Epidermal melanocyte (primary cell): ENCODE results near the gene GPR146.
"Not testable (repeated sequence)": the region's sequence is repeated elsewhere in the genome, so short reads cannot be mapped to it uniquely, and the experiment has no call there.

Experiments used
- DNase-seq: peaks from one replicate; pipeline ENCODE4 v3.0.0; 2011; ENCODE audit warnings: low spot score; ENCODE audit not compliant: insufficient read length

Gene GPR146

GRCh38 chr7:1024876-1025742 is 19.2 kb upstream of the GPR146 start:
- DNase-seq, result no peak

GRCh38 chr7:1025743-1026581 is 18.4 kb upstream of the GPR146 start:
- no peak for DNase-seq

GRCh38 chr7:1026721-1027161 is 17.6 kb upstream of the GPR146 start:
- DNase-seq, result no peak

DNA sequence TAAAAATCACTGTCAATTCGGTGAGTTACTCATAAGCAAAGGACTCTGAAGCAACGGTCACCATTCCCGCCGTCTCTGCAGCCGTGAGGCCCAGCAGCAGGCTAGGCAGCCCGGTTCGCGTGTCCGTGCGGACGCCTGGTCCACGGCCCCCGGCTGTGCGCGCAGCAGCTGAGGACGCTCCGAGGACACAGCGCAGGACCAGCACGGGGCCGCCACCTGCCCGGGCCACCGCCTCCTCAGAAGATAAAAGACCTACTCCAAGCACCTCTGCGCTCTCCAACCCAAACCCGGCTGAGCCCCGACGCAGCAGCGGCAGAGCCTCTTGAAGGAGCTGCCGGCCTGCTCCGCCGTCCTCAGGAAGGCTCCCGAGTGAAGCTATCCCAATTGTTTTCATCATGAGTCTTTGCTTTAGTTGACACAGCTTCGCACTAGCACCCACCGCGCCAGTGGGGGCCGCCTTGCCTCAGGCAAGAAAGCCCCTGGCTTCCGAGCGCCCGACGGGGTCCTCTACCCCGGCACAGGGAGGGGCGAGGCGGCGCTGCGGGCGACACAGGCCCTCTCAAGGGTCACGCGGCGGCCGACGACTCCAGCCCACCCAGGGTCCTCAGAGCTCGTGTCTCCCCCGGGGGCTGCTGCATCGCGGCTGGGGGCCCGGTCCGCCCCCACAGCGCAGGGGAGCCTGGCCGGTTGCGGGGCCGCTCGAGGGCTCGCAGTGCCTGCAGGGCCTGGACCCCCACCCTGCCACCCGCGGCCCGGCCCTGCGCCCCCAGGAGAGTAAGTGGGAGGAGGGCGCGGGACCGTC is 16.9 kb upstream of the GPR146 start:
- DNase-seq, result no peak

DNA sequence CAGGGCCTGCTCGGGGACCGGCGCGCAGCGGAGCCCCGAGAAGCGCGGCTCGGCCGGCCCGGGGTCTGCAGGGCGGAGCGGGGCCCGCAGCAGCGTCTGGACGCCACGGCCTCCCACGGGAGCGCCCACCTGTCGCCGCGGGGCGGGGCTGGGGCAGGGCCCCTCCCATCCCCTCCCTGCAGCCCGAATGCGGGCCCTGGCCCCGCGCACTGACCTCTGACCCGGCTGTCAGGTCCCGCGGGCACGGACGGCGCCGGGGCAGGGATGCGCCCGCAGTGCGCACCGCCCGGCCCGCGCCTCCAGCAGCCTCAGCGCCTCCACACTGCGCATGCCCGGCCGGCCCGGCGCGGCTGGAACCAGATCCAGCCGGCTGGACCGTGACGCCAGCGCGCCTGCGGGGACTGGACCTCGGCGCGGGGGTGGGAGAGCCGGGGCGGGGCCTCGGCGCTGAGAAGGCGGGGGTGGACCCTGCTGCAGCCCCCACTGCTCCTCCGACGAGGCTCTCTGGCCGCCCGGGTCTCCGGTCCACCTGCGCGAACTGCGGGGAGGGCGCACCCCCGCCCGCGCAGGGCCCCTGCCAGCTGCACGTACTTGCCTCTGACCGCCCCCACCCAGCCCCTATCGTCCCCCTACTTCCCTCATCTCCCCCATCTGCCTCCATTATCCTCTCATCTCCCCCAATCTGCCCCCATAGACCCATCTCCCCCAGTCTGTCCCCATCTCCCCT is 16.1 kb upstream of the GPR146 start:
- DNase-seq, result peak; percentile 100

- peak; percentile 98 for DNase-seq
Observed at GRCh38 chr7:1028775-1029636, 15.3 kb upstream of the GPR146 start.

DNA sequence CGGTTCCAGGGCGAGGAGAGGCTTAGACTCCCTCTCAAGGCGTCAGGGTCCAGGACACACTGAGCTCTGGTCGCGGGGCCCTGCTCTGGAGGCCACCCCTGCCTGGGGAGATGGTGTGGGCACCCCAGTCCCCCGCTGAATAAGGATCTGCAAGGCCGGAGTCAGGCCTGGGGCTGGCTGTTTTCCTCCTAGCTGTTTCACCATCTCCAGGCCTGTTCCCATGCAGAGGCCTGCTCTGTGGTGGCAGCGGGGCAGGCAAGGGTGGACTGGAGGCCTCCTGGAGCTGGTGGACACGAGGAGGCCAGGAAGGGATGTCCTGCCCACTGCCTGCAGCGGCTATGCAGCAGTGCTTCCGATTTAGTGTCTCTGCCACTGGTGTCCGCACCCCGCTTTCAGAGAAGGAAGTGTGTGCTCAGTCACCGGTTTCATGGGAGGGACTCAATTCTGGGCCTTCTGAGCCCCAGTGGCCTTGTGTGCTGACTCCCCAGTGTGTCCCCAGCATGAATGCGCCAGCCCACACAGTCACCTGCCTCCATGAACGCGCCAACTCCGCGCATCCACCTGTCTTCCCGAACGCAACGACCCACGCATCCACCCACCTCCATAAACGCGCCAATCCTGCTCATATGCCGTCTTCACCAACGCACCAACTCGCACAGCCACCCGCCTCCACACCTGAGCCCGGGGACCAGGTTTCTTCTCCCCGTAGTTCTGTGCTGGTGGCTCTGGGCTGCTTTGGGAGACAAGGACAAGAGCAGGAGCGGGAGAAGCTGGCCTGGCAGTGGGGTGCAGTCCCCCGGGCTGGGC is 14.5 kb upstream of the GPR146 start:
- no peak for DNase-seq

GRCh38 chr7:1030444-1031070 is 13.8 kb upstream of the GPR146 start:
- no peak for DNase-seq

GRCh38 chr7:1031716-1032455 is 12.5 kb upstream of the GPR146 start:
- DNase-seq, result no peak

- no peak for DNase-seq
Observed at GRCh38 chr7:1032536-1033181, 11.7 kb upstream of the GPR146 start.

GRCh38 chr7:1033546-1034145 is 10.7 kb upstream of the GPR146 start:
- DNase-seq, result no peak

DNA sequence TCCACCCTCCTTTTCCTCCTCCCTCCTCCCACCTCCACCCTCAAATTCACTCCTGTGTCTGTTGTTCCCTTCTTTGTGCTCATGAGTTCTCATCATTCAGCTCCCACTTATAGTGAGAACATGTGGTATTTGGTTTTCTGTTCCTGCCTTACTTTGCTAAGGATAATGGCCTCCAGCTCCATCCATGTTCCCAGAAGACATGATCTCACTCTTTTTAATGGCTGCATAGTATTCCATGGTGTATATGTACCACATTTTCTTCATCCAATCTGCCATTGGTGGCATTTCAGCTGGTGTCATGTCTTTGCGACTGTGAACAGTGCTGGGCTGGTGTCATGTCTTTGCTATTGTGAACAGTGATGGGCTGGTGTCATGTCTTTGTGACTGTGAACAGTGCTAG is 9.6 kb upstream of the GPR146 start:
- DNase-seq, result not testable (repeated sequence)

- not testable (repeated sequence) for DNase-seq
Observed at GRCh38 chr7:1036164-1036928, 8.0 kb upstream of the GPR146 start.

GRCh38 chr7:1040233-1040632 is 4.1 kb upstream of the GPR146 start:
- DNase-seq, result not testable (repeated sequence)

DNA sequence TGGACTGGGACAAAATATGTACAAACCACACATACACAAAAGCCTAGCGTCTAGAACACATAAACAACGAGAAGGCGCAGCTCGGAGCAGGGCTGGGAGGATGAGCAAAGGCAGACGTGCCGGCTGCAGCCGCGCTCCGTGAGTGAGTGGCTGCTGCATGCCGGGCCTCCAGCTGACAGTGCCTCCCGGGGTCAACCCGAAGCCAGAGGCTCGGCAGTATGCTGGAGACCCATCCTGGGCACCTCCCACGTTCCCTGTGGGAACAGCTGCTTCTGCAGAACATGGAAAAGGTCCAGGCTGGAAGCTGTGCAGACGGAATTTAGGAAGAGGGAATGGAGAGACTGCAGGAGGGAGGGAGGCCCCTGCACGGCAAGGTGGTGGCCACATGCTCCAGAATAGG is 3.6 kb upstream of the GPR146 start:
- no peak for DNase-seq
